HFF-Myc (cell line): ENCODE results near the gene STOM.

Source experiments
- DNase-seq: peaks from one replicate; pipeline ENCODE4 v3.0.0-alpha.2; 2011; ENCODE audit warnings: low read depth; ENCODE audit errors: extremely low read depth
- H3K4me3 ChIP-seq: replicated peaks from 2 replicates; pipeline ENCODE4 v1.5.1; 2011; ENCODE audit warnings: low read depth, mild to moderate bottlenecking, control low read depth, low read length
- TF ChIP-seq, protein P1 (sequence below): IDR thresholded peaks from 2 replicates; pipeline ENCODE4 v1.5.1; 2012; ENCODE audit warnings: mild to moderate bottlenecking, low read depth, low read length, control low read depth; ENCODE audit errors: missing control alignments

STOM gene

DNA sequence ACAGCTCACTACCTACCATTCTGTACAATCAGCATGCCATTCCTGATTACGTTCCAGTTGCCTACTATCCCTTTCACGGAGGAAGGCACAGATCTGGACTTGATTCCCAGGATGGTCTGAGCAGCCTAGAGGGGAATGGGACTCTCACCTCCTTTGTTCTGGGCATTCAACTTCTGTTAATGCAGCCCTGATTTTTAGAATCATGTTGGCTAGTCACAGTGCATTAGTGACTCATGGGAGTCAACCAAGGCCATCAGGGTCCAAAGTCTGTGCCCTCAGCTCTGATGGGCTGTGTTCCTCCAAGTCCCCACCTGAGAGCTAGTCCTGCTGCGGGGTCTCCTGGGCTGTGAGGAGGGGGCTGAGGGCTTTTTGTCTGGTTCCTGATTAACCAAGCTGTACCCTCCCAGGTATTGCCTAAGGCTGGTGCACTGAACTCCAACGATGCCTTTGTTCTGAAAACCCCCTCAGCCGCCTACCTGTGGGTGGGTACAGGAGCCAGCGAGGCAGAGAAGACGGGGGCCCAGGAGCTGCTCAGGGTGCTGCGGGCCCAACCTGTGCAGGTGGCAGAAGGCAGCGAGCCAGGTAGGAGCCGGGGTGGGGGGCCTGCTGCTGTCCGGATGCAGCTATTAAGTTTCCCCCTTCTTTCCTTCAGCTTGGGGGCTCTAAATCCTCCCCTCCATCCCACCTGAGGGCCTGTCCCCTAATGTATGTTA lies 43.0 kb downstream of the STOM start:
- no peak overlapping the region for H3K4me3 ChIP-seq
- no peak for DNase-seq
- TF ChIP-seq, protein P1, sequence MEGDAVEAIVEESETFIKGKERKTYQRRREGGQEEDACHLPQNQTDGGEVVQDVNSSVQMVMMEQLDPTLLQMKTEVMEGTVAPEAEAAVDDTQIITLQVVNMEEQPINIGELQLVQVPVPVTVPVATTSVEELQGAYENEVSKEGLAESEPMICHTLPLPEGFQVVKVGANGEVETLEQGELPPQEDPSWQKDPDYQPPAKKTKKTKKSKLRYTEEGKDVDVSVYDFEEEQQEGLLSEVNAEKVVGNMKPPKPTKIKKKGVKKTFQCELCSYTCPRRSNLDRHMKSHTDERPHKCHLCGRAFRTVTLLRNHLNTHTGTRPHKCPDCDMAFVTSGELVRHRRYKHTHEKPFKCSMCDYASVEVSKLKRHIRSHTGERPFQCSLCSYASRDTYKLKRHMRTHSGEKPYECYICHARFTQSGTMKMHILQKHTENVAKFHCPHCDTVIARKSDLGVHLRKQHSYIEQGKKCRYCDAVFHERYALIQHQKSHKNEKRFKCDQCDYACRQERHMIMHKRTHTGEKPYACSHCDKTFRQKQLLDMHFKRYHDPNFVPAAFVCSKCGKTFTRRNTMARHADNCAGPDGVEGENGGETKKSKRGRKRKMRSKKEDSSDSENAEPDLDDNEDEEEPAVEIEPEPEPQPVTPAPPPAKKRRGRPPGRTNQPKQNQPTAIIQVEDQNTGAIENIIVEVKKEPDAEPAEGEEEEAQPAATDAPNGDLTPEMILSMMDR = no peak

DNA sequence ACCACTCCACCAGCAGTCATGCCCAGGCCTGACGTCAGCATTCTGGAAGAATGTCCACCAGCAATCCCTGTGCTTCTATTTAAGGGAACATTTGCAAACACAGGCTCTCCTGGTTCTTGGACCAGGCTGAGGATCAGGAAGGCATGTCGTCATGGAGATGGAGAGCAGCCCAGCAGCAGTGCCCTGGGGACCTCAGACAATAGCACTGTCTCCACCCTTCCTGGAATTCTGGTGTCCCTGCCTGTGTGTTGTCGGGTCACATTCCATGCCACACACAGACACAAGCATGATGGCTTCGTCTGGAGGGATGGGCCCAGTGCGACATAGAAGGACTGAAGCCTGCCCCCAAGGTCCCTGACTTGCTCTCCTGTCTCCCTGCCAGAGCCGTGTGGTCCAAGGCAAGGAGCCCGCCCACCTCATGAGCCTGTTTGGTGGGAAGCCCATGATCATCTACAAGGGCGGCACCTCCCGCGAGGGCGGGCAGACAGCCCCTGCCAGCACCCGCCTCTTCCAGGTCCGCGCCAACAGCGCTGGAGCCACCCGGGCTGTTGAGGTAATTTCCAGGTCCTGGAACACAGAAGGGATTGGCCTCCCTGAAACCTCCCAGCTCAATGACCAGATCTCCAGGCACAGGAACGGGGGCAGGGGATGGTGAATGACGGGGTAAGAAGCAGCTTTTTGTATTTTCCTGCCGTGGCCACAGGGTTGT lies 43.8 kb downstream of the STOM start:
- TF ChIP-seq, protein P1 = no peak
- DNase-seq = no peak
- no peak overlapping the region for H3K4me3 ChIP-seq

DNA sequence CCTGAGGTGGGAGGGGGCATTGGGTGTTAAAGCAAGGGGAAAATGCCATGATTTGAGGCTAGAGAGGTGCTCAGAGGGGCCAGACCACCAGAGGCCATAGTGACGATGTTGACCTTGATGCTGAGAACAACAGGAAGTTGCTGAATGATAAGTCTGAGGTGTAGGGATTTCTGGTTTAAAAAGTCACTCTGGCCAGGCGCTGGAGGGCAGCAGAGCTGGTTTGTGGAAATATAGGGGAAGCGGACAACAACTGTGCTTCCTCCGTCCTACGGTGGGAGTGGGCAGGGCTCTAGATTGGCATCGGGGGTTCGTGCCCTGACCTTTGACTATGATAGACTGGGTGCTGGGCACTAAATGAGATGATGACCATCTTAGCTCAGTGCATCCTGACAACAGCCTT lies 44.7 kb downstream of the STOM start:
- H3K4me3 ChIP-seq = no peak overlapping the region
- no peak for DNase-seq
- TF ChIP-seq, protein P1 = no peak

DNA sequence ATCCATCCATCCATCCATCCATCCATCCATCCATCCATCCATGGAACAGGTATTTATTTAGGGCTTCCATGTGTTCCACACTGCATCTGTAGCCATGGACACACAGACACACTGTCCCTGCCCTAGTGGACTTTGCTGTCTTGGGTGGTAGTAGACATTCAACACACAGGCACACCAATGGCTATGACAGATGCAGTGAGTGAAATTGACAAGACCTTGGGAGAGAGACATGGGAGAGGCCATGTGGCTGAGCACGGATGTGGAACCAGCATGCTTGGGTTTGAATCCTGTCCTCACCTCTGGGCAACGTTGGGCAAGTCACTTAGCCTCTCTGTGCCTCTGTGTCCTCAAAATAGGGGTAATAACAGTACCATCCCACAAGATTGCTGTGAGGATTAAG lies 45.3 kb downstream of the STOM start:
- no peak for DNase-seq
- TF ChIP-seq, protein P1 = no peak
- H3K4me3 ChIP-seq = no peak overlapping the region

DNA sequence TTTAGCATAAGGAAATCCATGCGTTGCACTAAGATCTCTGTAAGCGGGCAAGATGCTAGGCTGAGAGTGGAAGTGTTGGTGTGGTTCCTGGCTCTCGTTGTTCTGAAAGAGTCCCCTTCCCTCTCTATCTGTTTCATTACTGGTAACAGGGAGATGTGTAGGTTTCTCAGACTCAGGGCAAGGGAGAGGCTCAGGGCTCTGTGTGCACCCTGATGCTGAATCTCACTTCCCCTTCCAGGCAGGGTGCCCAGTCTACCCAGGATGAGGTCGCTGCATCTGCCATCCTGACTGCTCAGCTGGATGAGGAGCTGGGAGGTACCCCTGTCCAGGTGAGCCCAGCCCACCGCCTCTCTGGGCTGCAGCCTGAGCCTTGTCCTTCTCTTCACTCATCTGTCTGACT lies 45.7 kb downstream of the STOM start:
- no peak overlapping the region for H3K4me3 ChIP-seq
- TF ChIP-seq, protein P1 = no peak
- no peak for DNase-seq

DNA sequence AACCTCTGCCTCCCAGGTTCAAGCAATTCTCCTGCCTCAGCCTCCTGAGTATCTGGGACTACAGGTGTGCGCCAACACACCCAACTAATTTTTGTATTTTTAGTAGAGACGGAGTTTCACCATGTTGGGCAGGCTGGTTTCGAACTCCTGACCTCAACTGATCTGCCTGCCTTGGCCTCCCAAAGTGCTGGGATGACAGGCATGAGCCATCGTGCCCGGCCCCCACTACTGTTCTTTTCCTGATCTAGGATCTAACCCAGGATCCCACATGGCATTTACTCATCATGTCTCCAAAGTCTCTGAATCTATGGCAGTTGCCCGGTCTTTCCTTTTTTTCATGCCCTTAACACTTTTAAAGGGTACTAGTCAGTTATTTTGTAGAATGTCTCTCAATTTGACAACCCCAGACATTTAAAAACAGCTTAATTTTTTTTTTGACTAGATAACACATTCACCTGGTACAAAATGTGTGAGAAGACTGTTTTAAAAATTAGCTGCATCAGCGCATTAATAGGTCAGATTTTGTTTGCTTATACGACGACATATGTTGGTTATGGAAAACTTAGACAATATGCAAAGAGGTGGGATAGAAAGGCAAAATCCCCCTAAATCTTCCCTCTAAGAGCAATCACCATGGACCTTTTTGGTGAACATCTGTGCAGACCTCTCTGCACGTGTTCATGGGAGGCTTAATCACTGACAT lies 46.5 kb downstream of the STOM start:
- DNase-seq = no peak

More for the DNA sequence above, 46.5 kb downstream of the STOM start:
- TF ChIP-seq, protein P1 = no peak
- no peak overlapping the region for H3K4me3 ChIP-seq
